Osteocyte (in vitro differentiated cells): ENCODE measurements around the gene NCEH1. TPM values are rescaled to one million over a fixed set of nuclear protein-coding genes. Genes with fewer than 3 reads are reported as not detected.

Experiments
- DNase-seq: peaks from one replicate; pipeline ENCODE4 v3.0.0; 2021; ENCODE audit warnings: mixed read lengths; ENCODE audit not compliant: unreplicated experiment; ENCODE audit errors: extremely low spot score
- H3K27ac Mint-ChIP-seq: one replicate; pipeline ENCODE4 v1.8.0; 2021; ENCODE audit warnings: mild to moderate bottlenecking, mixed read lengths; ENCODE audit not compliant: unreplicated experiment
- H3K27me3 Mint-ChIP-seq: one replicate; pipeline ENCODE4 v1.8.0; 2021; ENCODE audit warnings: mixed read lengths; ENCODE audit not compliant: unreplicated experiment
- H3K36me3 Mint-ChIP-seq: one replicate; pipeline ENCODE4 v1.8.0; 2021; ENCODE audit warnings: mixed read lengths; ENCODE audit not compliant: unreplicated experiment
- H3K4me1 Mint-ChIP-seq: one replicate; pipeline ENCODE4 v1.8.0; 2021; ENCODE audit warnings: mixed read lengths; ENCODE audit not compliant: unreplicated experiment
- H3K4me3 Mint-ChIP-seq: one replicate; pipeline ENCODE4 v1.8.0; 2021; ENCODE audit warnings: mild to moderate bottlenecking, moderate library complexity, mixed read lengths; ENCODE audit not compliant: unreplicated experiment
- H3K9me3 Mint-ChIP-seq: one replicate; pipeline ENCODE4 v1.8.0; 2021; ENCODE audit warnings: mixed read lengths; ENCODE audit not compliant: unreplicated experiment
- total RNA-seq: library from RNA; stranded (reverse); gene quantifications from 2 replicates; pipeline ENCODE4 v1.2.1, GENCODE V29; 2021
- TF ChIP-seq, protein P1 (sequence below): fragments of 200-600 bp; sonication (generic); IDR thresholded peaks from 2 replicates; pipeline ENCODE4 v1.5.0; 2021; ENCODE audit warnings: antibody characterized with exemption, mild to moderate bottlenecking, moderate library complexity

Gene NCEH1
- total RNA-seq, 1 donor from 2014 or later, result 6.7 TPM

DNA sequence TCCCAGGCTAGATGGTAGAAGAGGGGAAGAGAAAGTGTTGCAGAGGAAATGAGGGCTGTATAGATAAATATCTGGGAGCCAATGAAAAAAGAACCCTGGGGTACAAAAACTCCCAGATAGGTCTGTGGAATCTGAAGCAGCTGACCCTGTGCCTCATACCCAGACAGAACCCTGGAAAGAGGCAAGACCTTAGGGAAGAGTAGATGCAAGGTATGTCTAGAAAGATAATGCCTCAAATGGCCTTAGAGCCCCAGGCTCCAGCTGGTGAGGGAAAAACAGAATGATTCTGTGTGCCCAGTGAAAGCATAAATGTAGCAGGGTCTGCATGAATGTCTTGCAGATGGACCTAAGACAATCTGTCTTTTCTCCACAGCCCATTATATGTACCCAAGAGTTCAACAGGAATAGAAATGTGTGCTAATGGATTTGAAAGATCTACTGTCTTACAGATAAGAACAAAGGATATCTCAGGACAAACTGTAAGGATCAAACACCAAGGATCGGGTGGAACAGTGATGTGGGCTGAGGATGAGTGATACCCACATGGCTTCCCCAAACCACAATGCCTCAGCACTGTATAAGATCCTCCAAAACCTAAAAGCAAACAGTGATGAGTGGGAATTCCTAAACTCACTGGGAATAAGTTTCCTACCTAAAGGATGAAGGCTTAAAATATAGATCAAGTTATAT lies 58.8 kb downstream of the NCEH1 start:
- DNase-seq, result no peak
- TF ChIP-seq, protein P1, sequence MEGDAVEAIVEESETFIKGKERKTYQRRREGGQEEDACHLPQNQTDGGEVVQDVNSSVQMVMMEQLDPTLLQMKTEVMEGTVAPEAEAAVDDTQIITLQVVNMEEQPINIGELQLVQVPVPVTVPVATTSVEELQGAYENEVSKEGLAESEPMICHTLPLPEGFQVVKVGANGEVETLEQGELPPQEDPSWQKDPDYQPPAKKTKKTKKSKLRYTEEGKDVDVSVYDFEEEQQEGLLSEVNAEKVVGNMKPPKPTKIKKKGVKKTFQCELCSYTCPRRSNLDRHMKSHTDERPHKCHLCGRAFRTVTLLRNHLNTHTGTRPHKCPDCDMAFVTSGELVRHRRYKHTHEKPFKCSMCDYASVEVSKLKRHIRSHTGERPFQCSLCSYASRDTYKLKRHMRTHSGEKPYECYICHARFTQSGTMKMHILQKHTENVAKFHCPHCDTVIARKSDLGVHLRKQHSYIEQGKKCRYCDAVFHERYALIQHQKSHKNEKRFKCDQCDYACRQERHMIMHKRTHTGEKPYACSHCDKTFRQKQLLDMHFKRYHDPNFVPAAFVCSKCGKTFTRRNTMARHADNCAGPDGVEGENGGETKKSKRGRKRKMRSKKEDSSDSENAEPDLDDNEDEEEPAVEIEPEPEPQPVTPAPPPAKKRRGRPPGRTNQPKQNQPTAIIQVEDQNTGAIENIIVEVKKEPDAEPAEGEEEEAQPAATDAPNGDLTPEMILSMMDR, result no peak
- H3K4me3 Mint-ChIP-seq, result no peak overlapping the region
- no peaks in the 10 kb centered on the region for H3K9me3 Mint-ChIP-seq
- peaks cover 14% of the 10 kb centered on the region for H3K4me1 Mint-ChIP-seq
- H3K36me3 Mint-ChIP-seq, result no peaks in the 10 kb centered on the region
- H3K27ac Mint-ChIP-seq, result no peak overlapping the region
- no peaks in the 10 kb centered on the region for H3K27me3 Mint-ChIP-seq

GRCh38 chr3:172649987-172650386 lies 60.9 kb downstream of the NCEH1 start:
- H3K9me3 Mint-ChIP-seq, result no peaks in the 10 kb centered on the region
- DNase-seq, result no peak
- no peaks in the 10 kb centered on the region for H3K27me3 Mint-ChIP-seq
- H3K27ac Mint-ChIP-seq, result no peak overlapping the region
- peaks cover 22% of the 10 kb centered on the region for H3K4me1 Mint-ChIP-seq
- H3K36me3 Mint-ChIP-seq, result no peaks in the 10 kb centered on the region
- H3K4me3 Mint-ChIP-seq, result no peak overlapping the region
- TF ChIP-seq, protein P1, result no peak

GRCh38 chr3:172648747-172649146 lies 62.1 kb downstream of the NCEH1 start:
- Mint-ChIP-seq H3K9me3 (no peaks in the 10 kb centered on the region), H3K4me3 (no peak overlapping the region), H3K27ac (no peak overlapping the region), H3K4me1 (peaks cover 22% of the 10 kb centered on the region), H3K36me3 (no peaks in the 10 kb centered on the region), H3K27me3 (no peaks in the 10 kb centered on the region)
- DNase-seq, result no peak
- TF ChIP-seq, protein P1, result no peak

- H3K27me3 Mint-ChIP-seq, result no peaks in the 10 kb centered on the region
- H3K27ac Mint-ChIP-seq, result no peak overlapping the region
- H3K9me3 Mint-ChIP-seq, result no peaks in the 10 kb centered on the region
- H3K4me3 Mint-ChIP-seq, result no peak overlapping the region
- no peak for DNase-seq
- H3K4me1 Mint-ChIP-seq, result peaks cover 22% of the 10 kb centered on the region
- TF ChIP-seq, protein P1, result no peak
- no peaks in the 10 kb centered on the region for H3K36me3 Mint-ChIP-seq
These were observed 63.0 kb downstream of the NCEH1 start for GRCh38 chr3:172647823-172648222.

DNA sequence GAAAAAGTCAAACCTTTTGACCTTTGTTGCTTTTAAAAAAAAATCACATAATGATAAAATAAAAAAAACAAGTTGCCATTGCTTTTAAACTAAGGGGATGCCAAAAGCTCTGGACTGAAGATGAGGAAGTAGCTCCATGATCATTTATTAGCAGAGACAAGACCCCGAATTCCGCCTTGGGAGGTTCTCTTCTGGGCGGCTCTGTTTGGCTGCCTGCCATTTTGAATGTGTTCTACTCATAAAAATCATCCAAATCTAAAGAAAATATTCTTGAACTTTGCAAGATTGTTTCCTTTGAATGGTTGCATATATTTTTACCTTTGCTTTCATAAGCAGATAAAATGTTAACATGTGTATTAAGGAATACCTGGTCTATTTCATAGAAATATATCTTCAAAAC lies 63.8 kb downstream of the NCEH1 start:
- TF ChIP-seq, protein P1, result no peak
- Mint-ChIP-seq H3K9me3 (no peaks in the 10 kb centered on the region), H3K4me1 (peaks cover 20% of the 10 kb centered on the region), H3K27me3 (no peaks in the 10 kb centered on the region), H3K4me3 (no peak overlapping the region), H3K36me3 (peaks cover under 1% of the 10 kb centered on the region), H3K27ac (no peak overlapping the region)
- no peak for DNase-seq
